ENCODE data around the gene SCNN1G.

DNA sequence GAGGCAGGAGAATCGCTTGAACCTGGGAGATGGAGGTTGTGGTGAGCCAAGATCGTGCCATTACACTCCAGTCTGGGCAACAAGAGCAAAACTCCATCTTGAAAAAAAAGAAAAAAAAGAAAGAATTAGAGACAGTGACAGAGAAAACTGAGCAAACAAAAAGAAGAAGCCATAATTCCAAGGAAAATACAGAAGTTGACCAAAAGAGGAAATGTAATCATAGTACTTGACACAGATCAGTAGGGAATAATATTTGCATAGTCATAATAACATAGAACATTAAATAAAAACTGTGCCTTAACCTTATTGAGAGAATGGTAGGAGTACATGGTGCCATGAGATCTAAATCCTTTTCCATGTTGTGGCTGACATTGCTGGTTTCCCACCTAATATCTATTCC, 18.6 kb upstream of the SCNN1G start:
- TF ChIP-seq, protein P1, sequence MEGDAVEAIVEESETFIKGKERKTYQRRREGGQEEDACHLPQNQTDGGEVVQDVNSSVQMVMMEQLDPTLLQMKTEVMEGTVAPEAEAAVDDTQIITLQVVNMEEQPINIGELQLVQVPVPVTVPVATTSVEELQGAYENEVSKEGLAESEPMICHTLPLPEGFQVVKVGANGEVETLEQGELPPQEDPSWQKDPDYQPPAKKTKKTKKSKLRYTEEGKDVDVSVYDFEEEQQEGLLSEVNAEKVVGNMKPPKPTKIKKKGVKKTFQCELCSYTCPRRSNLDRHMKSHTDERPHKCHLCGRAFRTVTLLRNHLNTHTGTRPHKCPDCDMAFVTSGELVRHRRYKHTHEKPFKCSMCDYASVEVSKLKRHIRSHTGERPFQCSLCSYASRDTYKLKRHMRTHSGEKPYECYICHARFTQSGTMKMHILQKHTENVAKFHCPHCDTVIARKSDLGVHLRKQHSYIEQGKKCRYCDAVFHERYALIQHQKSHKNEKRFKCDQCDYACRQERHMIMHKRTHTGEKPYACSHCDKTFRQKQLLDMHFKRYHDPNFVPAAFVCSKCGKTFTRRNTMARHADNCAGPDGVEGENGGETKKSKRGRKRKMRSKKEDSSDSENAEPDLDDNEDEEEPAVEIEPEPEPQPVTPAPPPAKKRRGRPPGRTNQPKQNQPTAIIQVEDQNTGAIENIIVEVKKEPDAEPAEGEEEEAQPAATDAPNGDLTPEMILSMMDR (conservative IDR thresholded peaks at IDR 0.05 in 1 of 2, IDR thresholded peaks at IDR 0.05 in 1 of 2; ENCODE audit: low read depth in 1 of 2, low read length in 2 of 2): no peak
- no peak for TF ChIP-seq EZH2 (IDR thresholded peaks at IDR 0.05; ENCODE audit: low read length, missing control alignments)

Measured in fibroblast of lung (primary cell).